ENCODE data around the gene OR2T33.

- TF ChIP-seq, protein P1, sequence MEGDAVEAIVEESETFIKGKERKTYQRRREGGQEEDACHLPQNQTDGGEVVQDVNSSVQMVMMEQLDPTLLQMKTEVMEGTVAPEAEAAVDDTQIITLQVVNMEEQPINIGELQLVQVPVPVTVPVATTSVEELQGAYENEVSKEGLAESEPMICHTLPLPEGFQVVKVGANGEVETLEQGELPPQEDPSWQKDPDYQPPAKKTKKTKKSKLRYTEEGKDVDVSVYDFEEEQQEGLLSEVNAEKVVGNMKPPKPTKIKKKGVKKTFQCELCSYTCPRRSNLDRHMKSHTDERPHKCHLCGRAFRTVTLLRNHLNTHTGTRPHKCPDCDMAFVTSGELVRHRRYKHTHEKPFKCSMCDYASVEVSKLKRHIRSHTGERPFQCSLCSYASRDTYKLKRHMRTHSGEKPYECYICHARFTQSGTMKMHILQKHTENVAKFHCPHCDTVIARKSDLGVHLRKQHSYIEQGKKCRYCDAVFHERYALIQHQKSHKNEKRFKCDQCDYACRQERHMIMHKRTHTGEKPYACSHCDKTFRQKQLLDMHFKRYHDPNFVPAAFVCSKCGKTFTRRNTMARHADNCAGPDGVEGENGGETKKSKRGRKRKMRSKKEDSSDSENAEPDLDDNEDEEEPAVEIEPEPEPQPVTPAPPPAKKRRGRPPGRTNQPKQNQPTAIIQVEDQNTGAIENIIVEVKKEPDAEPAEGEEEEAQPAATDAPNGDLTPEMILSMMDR (IDR thresholded peaks at IDR 0.05; ENCODE audit: low read depth, low read length, poor library complexity, severe bottlenecking): no peak
- TF ChIP-seq EZH2phosphoT487 (IDR thresholded peaks at IDR 0.05; ENCODE audit: borderline replicate concordance, low read length): no peak
Measured at GRCh38 chr1:248303324-248303723, 25.5 kb upstream of the OR2T33 start, which contains the start of gene OR2T12.

Measured in DOHH2 (cell line).